Measurements from ENCODE around the gene NTRK2.

The NTRK2 gene

GRCh38 chr9:84780385-84780784 is 110.9 kb downstream of the NTRK2 start:
- DNase-seq (ENCODE audit: low read depth in 2 of 2), result no peak

- no peak for DNase-seq (ENCODE audit: low read depth in 2 of 2)
These were observed 111.9 kb downstream of the NTRK2 start for GRCh38 chr9:84781458-84781857.

GRCh38 chr9:84781931-84782866 is 112.7 kb downstream of the NTRK2 start:
- DNase-seq (ENCODE audit: low read depth in 2 of 2), result no peak

GRCh38 chr9:84785792-84786547 is 116.4 kb downstream of the NTRK2 start:
- DNase-seq (ENCODE audit: low read depth in 2 of 2), result no peak

- no peak for DNase-seq (ENCODE audit: low read depth in 2 of 2)
These were observed 119.4 kb downstream of the NTRK2 start for GRCh38 chr9:84788803-84789462.

GRCh38 chr9:84789463-84789830 is 119.9 kb downstream of the NTRK2 start:
- no peak for DNase-seq (ENCODE audit: low read depth in 2 of 2)

GRCh38 chr9:84791643-84792042 is 122.1 kb downstream of the NTRK2 start:
- no peak for DNase-seq (ENCODE audit: low read depth in 2 of 2)

- no peak for DNase-seq (ENCODE audit: low read depth in 2 of 2)
These were observed 123.7 kb downstream of the NTRK2 start for GRCh38 chr9:84793251-84793650.

- no peak for DNase-seq (ENCODE audit: low read depth in 2 of 2)
These were observed 125.6 kb downstream of the NTRK2 start for GRCh38 chr9:84794981-84795637.

- DNase-seq (ENCODE audit: low read depth in 2 of 2), result no peak
These were observed 126.9 kb downstream of the NTRK2 start for GRCh38 chr9:84796404-84796803.

GRCh38 chr9:84799251-84799650 is 129.7 kb downstream of the NTRK2 start:
- no peak for DNase-seq (ENCODE audit: low read depth in 2 of 2)

GRCh38 chr9:84804951-84805694 is 135.6 kb downstream of the NTRK2 start:
- DNase-seq (ENCODE audit: low read depth in 2 of 2), result no peak

- no peak for DNase-seq (ENCODE audit: low read depth in 2 of 2)
These were observed 137.9 kb downstream of the NTRK2 start for GRCh38 chr9:84807431-84807830.

GRCh38 chr9:84807870-84808390 is 138.4 kb downstream of the NTRK2 start:
- no peak for DNase-seq (ENCODE audit: low read depth in 2 of 2)

- DNase-seq (ENCODE audit: low read depth in 2 of 2), result no peak
These were observed 138.9 kb downstream of the NTRK2 start for GRCh38 chr9:84808416-84808815.

GRCh38 chr9:84811072-84811750 is 141.7 kb downstream of the NTRK2 start:
- DNase-seq (ENCODE audit: low read depth in 2 of 2), result no peak

GRCh38 chr9:84811751-84812074 is 142.2 kb downstream of the NTRK2 start:
- DNase-seq (ENCODE audit: low read depth in 2 of 2), result no peak

GRCh38 chr9:84812355-84812754 is 142.8 kb downstream of the NTRK2 start:
- no peak for DNase-seq (ENCODE audit: low read depth in 2 of 2)

- no peak for DNase-seq (ENCODE audit: low read depth in 2 of 2)
These were observed 143.3 kb downstream of the NTRK2 start for GRCh38 chr9:84812847-84813246.

- no peak for DNase-seq (ENCODE audit: low read depth in 2 of 2)
These were observed 146.0 kb downstream of the NTRK2 start for GRCh38 chr9:84815554-84815953.

All from stimulated activated CD8-positive, alpha-beta memory T cell treated with anti-CD3 and anti-CD28 coated beads, Interleukin-15, amount 100 ng/mL, for 48 hours (primary cell).